Endothelial cell of umbilical vein (primary cell): ENCODE results near the gene OPCML. TPM values are rescaled to one million over a fixed set of nuclear protein-coding genes. Genes with fewer than 3 reads are reported as not detected.

ENCODE experiments used
- BruUV-seq: library from RNA; stranded (reverse); fragments of 400-500 nt; replicated peaks from 2 replicates; lab custom pipeline; 2021; lab: Mats Ljungman, UMichigan
- CTCF ChIA-PET: fragments of 300-600, 350-600 bp; sonication (Branson Sonifier 250); formaldehyde crosslinking; loops from one replicate; lab custom pipeline; 2021; ENCODE audit warnings: antibody characterized with exemption, inconsistent platforms; lab: Charles Lee
- POLR2A ChIA-PET: fragments of 300-600, 350-600 bp; sonication (Branson Sonifier 250); formaldehyde crosslinking; loops from one replicate; lab custom pipeline; 2021; ENCODE audit warnings: antibody characterized with exemption, inconsistent platforms; lab: Charles Lee
- DNase-seq: peaks from one replicate; pipeline ENCODE4 v3.0.0-alpha.2; 2011; ENCODE audit warnings: low read depth, low spot score
- FAIRE-seq: peaks from 2 replicates; lab custom pipeline; 2011; peaks lifted over from hg19 to GRCh38; lab: Jason Lieb, UNC
- H2AFZ ChIP-seq: 2 replicates; pipeline ENCODE4 v1.6.0; 2012; ENCODE audit warnings: low read depth, low read length, control low read depth, inconsistent platforms
- H3K27ac ChIP-seq: 2 replicates; pipeline ENCODE4 v1.5.1; 2011; ENCODE audit warnings: low read depth, mild to moderate bottlenecking, control low read depth, low read length, moderate library complexity; ENCODE audit not compliant: insufficient read depth
- H3K27me3 ChIP-seq, 2 experiments: 2 replicates each; pipeline versions ENCODE4 v1.6.0 to v1.6.1; 2011; ENCODE audit warnings: low read length in 2 of 2, mixed read lengths in 1 of 2; ENCODE audit not compliant: control insufficient read depth in 2 of 2, insufficient read depth in 2 of 2
- H3K36me3 ChIP-seq, 2 experiments: 2 replicates in 1 of 2; 3 replicates in 1 of 2; pipeline ENCODE4 v1.5.1; 2011; ENCODE audit warnings: low read length in 2 of 2, mild to moderate bottlenecking in 1 of 2, moderate library complexity in 1 of 2; ENCODE audit not compliant: control insufficient read depth in 2 of 2, insufficient read depth in 2 of 2; ENCODE audit errors: extremely low read depth in 1 of 2
- H3K4me1 ChIP-seq: 3 replicates; pipeline ENCODE4 v1.5.1; 2011; ENCODE audit warnings: mild to moderate bottlenecking, low read length; ENCODE audit not compliant: control insufficient read depth, insufficient read depth; ENCODE audit errors: extremely low read depth
- H3K4me2 ChIP-seq: 2 replicates; pipeline ENCODE4 v1.6.1; 2011; ENCODE audit warnings: low read length, control low read depth, mixed read lengths; ENCODE audit not compliant: insufficient read depth
- H3K4me3 ChIP-seq, 3 experiments: fragments of 200-600 bp in 1 of 3; sonication (generic), shearing (Covaris generic) in 1 of 3; replicated peaks in 1 of 3; 2 replicates each; pipeline ENCODE4 v1.5.1; 2011 to 2016; ENCODE audit warnings: control low read depth in 3 of 3, low read length in 3 of 3, mild to moderate bottlenecking in 2 of 3, inconsistent platforms in 1 of 3, low read depth in 1 of 3, moderate library complexity in 1 of 3; ENCODE audit not compliant: insufficient read depth in 1 of 3
- H3K79me2 ChIP-seq: 2 replicates; pipeline ENCODE4 v1.6.0; 2012; ENCODE audit warnings: low read length, inconsistent platforms; ENCODE audit not compliant: control insufficient read depth, insufficient read depth
- H3K9ac ChIP-seq: replicated peaks from 2 replicates; pipeline ENCODE3; 2011; ENCODE audit warnings: low read length, control low read depth; ENCODE audit not compliant: insufficient read depth; ENCODE audit errors: extremely low read depth
- H3K9me1 ChIP-seq: replicated peaks from 3 replicates; pipeline ENCODE4 v1.6.0; 2011; ENCODE audit warnings: mild to moderate bottlenecking, low read length; ENCODE audit not compliant: control insufficient read depth, insufficient read depth; ENCODE audit errors: extremely low read depth
- H3K9me3 ChIP-seq: replicated peaks from 2 replicates; pipeline ENCODE4 v1.5.1; 2012; ENCODE audit warnings: low read length, inconsistent platforms; ENCODE audit not compliant: control insufficient read depth, insufficient read depth
- H4K20me1 ChIP-seq: replicated peaks from 2 replicates; pipeline ENCODE3; 2011; ENCODE audit warnings: mild to moderate bottlenecking, low read length; ENCODE audit not compliant: control insufficient read depth, insufficient read depth; ENCODE audit errors: extremely low read depth
- CTCF ChIP-seq, 2 donors: IDR thresholded peaks; 1 replicate in 1 of 2; 2 replicates in 1 of 2; pipeline ENCODE4 v1.5.1; 2011; ENCODE audit warnings: low read length in 2 of 2, mild to moderate bottlenecking in 2 of 2, moderate library complexity in 2 of 2, control low read depth in 1 of 2, inconsistent platforms in 1 of 2, low read depth in 1 of 2; ENCODE audit not compliant: insufficient read depth in 1 of 2; ENCODE audit errors: extremely low read depth in 1 of 2
- EZH2 ChIP-seq: IDR thresholded peaks from 2 replicates; pipeline ENCODE4 v1.6.1; 2012; ENCODE audit warnings: borderline replicate concordance, low read depth, mild to moderate bottlenecking, moderate library complexity, low read length, inconsistent platforms; ENCODE audit not compliant: severe bottlenecking
- FOS ChIP-seq: IDR thresholded peaks from 2 replicates; pipeline ENCODE4 v1.6.1; 2011; ENCODE audit warnings: mild to moderate bottlenecking, low read length, moderate library complexity, borderline replicate concordance; ENCODE audit not compliant: insufficient read depth
- GATA2 ChIP-seq: IDR thresholded peaks from 2 replicates; pipeline ENCODE4 v1.7.0; 2011; ENCODE audit warnings: low read depth, mild to moderate bottlenecking, moderate library complexity, mixed read lengths, low read length; ENCODE audit not compliant: insufficient read length, insufficient read depth
- JUN ChIP-seq: IDR thresholded peaks from 2 replicates; pipeline ENCODE4 v1.6.1; 2011; ENCODE audit warnings: borderline replicate concordance, low read depth; ENCODE audit not compliant: insufficient read length, insufficient read depth
- MYC ChIP-seq: IDR thresholded peaks from one replicate; pipeline ENCODE4 v1.6.1; 2011; ENCODE audit warnings: mild to moderate bottlenecking, low read depth, low read length
- POLR2A ChIP-seq: IDR thresholded peaks from 2 replicates; pipeline ENCODE4 v1.6.1; 2012; ENCODE audit warnings: low read depth, mild to moderate bottlenecking, control low read depth, low read length
- POLR2AphosphoS5 ChIP-seq: IDR thresholded peaks from 2 replicates; pipeline ENCODE4 v1.6.1; 2012; ENCODE audit warnings: low read depth, mild to moderate bottlenecking, control low read depth, low read length, moderate library complexity; ENCODE audit not compliant: insufficient read depth
- dilution Hi-C: fragments of 300-500 bp; cut with MboI; formaldehyde crosslinking; loops from one replicate; pipeline ENCODE4 v1.15.0; 2019; ENCODE audit warnings: low sequenced_read_pairs; ENCODE audit not compliant: extremely low pct_ligation_motif_present
- intact Hi-C: fragments of 100-400 bp; cut with micrococcal nuclease; formaldehyde crosslinking; loops from one replicate; pipeline ENCODE4 v1.10.0; 2022
- polyA plus RNA-seq, 4 experiments: library from polyadenylated mRNA; depleted of rRNA in 3 of 4; stranded (reverse) in 3 of 4; unstranded in 1 of 4; fragments of >200 nt; gene quantifications; 2 replicates each; pipeline versions ENCODE4 v1.2.1 to v1.2.3, GENCODE V29; 2011 to 2012; ENCODE audit warnings: missing spikeins in 1 of 4
- total RNA-seq: library from RNA; stranded (reverse); gene quantifications from 2 replicates; pipeline ENCODE4 v1.2.3, GENCODE V29; 2021
- TF ChIP-seq, protein P1 (sequence below): IDR thresholded peaks from 2 replicates; pipeline ENCODE4 v1.6.1; 2011; ENCODE audit not compliant: insufficient read depth, insufficient read length

Gene OPCML
- total and polyA plus RNA-seq, 2 donors (not counting 3 experiments of a cell fraction or from before 2014, with no cell fraction given) = not detected

- Histone ChIP-seq H3K36me3 (no peaks in the 10 kb centered on the region), H3K79me2 (no peaks in the 10 kb centered on the region), H3K27me3 (no peaks in the 10 kb centered on the region), H3K4me1 (no peaks in the 10 kb centered on the region), H3K4me2 (no peak overlapping the region), H4K20me1 (no peaks in the 10 kb centered on the region), H3K9me1 (no peaks in the 10 kb centered on the region), H3K4me3 (no peak overlapping the region), H3K27ac (no peak overlapping the region), H2AFZ (no peak overlapping the region), H3K9me3 (peaks cover 7% of the 10 kb centered on the region), H3K9ac (no peak overlapping the region)
- FAIRE-seq (no peak), DNase-seq (no peak)
- BruUV-seq = no TSS peak
- dilution Hi-C loops (no loop called here), intact Hi-C loops (no loop called here)
- TF ChIP-seq POLR2A (no peak), FOS (no peak), POLR2AphosphoS5 (no peak), CTCF (IDR thresholded peaks at IDR 0.05; ENCODE audit: extremely low read depth in 1 of 2, insufficient read depth in 1 of 2, low read depth in 1 of 2, low read length in 2 of 2) (no peak), EZH2 (no peak), MYC (no peak), GATA2 (no peak), JUN (no peak)
- TF ChIP-seq, protein P1, sequence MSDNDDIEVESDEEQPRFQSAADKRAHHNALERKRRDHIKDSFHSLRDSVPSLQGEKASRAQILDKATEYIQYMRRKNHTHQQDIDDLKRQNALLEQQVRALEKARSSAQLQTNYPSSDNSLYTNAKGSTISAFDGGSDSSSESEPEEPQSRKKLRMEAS = no peak
- CTCF ChIA-PET = no interaction called here
- POLR2A ChIA-PET = no interaction called here
Observed at GRCh38 chr11:133545199-133545803, 13.0 kb upstream of the OPCML start.
